ENCODE measurements around the gene CD40.
"Not testable (repeated sequence)": the region's sequence is repeated elsewhere in the genome, so short reads cannot be mapped to it uniquely, and the experiment has no call there.

Gene CD40

GRCh38 chr20:46099491-46100287, 18.4 kb upstream of the CD40 start:
- DNase-seq, result no peak

GRCh38 chr20:46100444-46100843, 17.7 kb upstream of the CD40 start:
- DNase-seq, result not testable (repeated sequence)

DNA sequence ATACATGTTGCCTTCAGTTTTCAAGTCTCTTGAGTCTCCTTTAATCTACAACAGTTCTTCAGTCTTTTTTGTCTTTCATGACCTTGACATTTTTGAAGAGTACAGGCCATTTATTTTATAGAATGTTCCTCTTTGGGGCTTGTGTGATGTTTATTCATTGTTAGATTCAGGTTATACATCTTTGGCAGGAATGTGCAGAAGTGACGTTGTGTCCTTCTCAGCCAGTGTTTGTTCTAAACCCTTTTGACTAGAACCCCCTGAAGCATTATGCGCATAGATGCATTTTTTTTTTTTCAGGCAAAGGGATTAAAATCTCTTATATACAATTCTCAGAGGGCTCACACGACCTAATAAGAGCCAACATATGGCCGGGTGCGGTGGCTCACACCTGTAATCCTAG, 17.1 kb upstream of the CD40 start:
- no peak for DNase-seq

DNA sequence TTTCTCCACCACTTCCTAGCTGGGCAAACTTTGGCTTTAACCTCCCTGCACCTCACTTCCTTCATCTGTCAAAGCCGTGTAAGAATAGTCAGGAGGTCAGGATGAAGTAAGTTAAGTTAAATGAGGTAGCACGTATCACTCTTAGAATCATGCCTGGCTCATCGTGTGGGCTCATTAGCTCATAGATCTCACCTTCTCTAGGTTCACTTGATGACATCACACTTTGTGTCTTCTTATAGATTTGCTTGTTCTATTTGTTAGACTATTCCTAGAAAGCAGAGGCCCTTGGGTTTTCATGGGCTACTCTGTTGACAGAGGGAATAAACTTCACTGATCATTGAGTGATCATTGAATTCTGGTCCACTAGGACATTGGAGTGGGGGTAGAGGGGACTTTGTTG, 16.2 kb upstream of the CD40 start:
- DNase-seq, result no peak

- DNase-seq, result no peak
Measured at GRCh38 chr20:46102940-46103339, 15.2 kb upstream of the CD40 start.

DNA sequence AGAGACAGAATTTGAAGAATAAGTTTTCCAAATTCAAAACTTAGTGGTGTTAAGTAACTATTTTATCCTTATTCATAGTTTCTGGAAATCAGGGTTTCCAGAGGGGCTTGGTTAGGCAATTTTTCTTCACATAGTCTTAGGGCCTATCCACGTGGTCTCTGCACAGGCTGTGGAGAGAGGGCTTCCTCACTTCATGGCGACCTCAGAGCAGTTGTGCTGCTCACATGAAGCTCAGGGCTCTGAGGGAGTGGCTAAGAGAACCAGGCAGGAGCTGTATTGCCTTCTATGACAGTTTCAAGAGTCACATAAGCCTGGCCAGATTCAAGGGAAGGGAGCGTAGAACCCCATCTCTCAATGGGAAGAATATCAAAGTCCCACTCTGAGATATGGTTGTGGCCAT, 13.9 kb upstream of the CD40 start:
- DNase-seq, result no peak

DNA sequence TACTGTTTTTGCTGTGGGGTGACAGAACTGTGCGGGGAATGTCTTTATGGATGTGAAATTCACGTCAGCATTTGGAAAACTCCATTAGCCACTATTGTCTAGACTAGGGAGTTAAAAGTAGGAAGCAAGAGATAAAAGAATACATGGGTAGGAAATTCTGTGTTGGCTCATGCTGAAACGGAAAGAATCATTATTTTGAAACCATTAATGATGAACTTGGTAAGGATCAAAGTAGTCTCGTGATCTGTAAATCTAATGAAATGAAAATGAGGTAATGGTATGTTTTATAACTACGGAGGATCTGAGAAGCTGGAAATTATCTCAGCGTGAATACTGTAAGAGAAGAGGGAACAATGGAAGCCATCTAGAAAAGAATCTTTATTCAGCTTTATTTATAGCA, 11.1 kb upstream of the CD40 start:
- no peak for DNase-seq

GRCh38 chr20:46108435-46108841, 9.7 kb upstream of the CD40 start:
- DNase-seq, result no peak

- no peak for DNase-seq
Measured at GRCh38 chr20:46108976-46109375, 9.1 kb upstream of the CD40 start.

DNA sequence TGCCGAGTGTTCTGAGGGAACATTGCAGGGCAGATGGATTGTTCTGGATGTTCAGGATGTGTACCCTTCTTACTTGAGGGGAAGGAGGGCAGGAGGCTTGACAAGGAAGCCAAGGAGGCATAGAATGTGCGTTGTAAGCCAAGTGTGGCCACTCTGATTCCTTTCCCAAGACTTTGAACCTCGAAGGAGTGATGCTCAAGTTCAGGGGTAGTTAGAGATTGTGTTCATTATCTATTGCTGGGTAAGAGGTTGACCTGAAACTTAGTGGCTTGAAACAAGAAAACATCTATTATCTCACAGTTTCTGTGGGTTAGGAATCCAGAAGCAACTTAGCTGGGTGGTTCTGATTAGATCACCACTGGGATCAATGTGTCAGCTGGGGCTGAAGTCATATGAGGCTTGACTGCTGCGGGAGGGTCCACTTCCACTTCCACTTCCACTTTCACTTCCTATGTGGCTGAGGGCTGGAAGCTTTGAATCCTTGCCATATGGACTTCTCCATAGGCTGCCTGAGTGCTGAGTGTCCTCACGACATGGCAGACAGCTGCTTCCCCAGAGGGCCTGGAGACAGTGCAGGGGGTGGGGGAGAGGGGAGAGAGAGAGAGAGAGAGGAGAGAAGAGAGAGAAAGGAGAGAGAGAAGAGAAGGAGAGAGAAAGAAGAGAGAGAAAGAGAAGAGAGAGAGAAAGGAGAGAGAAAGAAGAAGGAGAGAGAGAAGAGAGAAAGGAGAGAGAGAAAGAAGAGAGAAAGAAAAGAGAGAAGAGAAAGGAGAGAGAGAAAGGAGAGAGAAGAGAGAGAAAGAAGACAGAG, 6.9 kb upstream of the CD40 start:
- no peak for DNase-seq

- DNase-seq, result no peak
Measured at GRCh38 chr20:46111836-46112212, 6.3 kb upstream of the CD40 start.

DNA sequence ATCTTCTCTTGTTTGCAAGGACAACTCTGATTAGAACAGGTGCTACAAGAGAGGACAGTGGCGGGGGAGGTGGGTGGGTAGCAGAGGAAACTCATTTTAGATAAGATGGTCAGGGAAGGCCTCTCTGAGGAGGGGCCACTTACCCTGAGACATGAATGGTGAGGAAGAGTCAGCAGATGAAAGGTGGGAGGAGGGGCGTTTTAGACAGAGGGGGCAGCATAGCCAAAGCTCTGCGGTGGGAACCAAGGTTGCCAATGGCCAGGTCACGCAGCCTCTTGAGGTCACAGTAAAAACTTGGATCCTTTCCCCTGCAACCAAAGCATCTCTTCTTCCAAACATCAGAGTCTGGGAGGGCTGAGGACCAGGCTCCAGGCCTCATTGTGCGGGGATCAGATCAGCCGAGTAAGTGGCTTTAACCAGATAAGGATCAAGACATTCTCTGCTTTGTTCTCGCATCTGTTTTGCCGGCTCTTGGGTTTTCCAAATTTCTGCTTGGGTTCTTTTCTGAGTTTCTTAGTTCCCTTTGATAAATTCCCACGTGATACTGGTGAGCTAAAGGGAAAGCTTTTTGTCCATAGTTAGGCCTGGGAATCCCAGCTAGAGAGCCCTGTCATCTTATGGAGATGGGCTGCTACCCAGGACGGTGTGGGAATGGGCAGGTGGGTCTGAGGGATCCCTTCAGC, 5.5 kb upstream of the CD40 start:
- DNase-seq, result no peak

DNA sequence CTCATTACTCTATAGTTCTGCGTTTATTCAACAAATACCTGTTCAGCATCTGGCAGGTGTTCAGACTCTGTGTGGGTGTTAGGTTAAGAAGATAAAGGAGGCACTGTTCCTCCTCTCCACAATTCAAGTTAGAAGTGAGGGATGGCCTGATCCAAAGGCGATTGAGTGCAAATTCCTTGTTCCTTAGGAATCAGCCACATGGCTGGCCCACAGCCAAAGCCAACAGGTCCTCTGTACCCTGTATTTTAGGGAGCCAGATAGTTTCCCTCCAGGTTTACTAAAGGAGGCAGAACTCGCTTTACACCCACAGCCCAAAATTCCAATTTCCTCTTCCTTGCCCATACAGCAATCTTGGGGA, 5.0 kb upstream of the CD40 start:
- DNase-seq, result no peak

DNA sequence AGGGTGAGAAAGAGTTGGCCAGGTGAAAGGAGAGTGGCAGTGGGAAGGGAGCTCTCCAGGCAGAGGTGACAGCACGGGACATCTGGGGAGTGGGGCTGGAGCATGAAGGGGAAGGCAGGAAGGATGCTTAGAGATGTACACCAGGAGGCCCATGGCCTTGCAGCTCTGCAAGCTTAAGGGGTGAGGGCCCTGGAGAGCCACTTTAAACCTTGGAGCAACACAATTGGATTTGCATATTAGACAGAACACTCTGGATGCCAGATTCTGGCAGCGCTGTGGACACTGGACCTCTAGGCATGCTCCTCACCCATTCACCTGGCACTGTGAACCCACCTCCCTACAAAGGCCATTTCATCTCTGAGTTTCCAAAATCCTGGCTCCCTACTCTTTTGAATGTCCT, 3.7 kb upstream of the CD40 start:
- DNase-seq, result no peak

DNA sequence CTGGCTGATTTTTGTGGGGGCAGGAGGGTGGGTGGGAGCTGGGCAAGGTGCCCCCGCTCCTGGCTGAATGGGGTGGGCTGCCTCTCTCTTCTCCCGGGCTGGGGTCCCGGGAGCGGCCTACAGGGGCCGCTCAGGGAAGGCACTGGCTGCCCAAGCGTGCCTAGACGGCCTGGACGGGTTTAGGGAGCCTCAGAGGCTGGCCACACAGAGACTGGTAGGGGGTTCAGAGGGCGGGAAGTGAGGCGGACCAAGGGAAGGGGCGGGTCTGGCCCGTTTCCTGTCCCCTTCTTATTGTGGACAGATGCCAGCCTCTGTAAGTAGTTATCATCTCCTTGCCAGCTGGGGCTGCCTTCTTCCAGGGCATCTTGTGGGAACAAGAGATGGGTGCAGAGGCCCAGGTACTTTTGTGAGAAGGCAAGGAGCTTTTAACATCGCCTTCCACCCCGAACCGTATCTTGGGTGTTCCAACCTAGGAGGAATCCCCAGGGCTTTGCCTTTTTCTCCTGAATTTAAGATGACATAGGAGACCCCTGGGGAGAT, 437 bp downstream of the CD40 start:
- no peak for DNase-seq

- DNase-seq, result no peak
Measured at GRCh38 chr20:46119028-46119546, 973 bp downstream of the CD40 start.

- no peak for DNase-seq
Measured at GRCh38 chr20:46119547-46119946, 1.4 kb downstream of the CD40 start.

DNA sequence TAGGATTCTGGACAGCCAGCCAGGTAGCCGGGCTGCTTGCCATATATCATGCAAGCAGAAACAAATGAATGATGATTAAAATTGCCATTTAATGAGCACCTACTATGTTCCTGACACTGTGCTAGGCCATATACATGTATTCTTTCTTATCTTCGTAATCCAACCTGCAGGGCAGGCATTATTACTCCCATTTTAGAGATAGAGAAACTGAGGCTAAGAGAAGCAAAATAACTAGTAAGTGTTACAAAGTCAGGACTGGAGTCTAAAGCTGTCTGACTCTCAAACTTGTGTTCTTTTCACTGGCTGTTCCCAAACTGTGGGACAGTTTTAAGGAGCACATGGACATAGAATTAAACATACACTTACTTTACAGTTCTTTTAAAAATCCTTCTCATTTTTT, 2.0 kb downstream of the CD40 start:
- DNase-seq, result no peak

GRCh38 chr20:46121184-46121930, 3.2 kb downstream of the CD40 start:
- no peak for DNase-seq

DNA sequence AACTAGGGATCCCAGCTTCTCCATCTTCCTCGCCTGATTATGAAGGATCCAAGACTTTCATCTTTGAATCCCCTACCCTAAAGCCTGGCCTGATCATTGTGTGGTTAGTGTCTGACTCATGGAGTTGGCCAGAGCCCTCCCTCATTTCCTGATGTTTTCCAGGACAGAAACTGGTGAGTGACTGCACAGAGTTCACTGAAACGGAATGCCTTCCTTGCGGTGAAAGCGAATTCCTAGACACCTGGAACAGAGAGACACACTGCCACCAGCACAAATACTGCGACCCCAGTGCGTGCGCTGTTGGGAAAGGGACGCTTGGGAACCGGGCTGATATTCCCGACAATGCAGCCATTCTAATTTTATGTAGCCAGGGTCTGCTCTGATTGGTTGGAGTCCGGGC, 4.0 kb downstream of the CD40 start:
- no peak for DNase-seq

- no peak for DNase-seq
Measured at GRCh38 chr20:46122516-46123481, 4.7 kb downstream of the CD40 start.
